Uterus (tissue), 4 donors: Measurements from ENCODE around the gene GLT6D1. TPM values are rescaled to one million over a fixed set of nuclear protein-coding genes. Genes with fewer than 3 reads are reported as not detected.

Source experiments
- DNase-seq, 2 donors: peaks; one replicate each; pipeline ENCODE4 v3.0.0-alpha.2; 2019 to 2020
- H3K27ac ChIP-seq, 2 donors: fragments of 200-600 bp; sonication (generic); 1 replicate in 1 of 2; 2 replicates in 1 of 2; pipeline ENCODE4 v1.5.1; 2016 to 2018
- H3K27me3 ChIP-seq, 2 donors: fragments of 200-600 bp; sonication (generic); one replicate each; pipeline ENCODE4 v1.5.1; 2018 to 2019; ENCODE audit warnings: control low read depth in 1 of 2
- H3K36me3 ChIP-seq, 2 donors: fragments of 200-600 bp; sonication (generic); one replicate each; pipeline ENCODE4 v1.5.1; 2019; ENCODE audit warnings: control low read depth in 1 of 2
- H3K4me1 ChIP-seq, 2 donors: fragments of 200-600 bp; sonication (generic); one replicate each; pipeline ENCODE4 v1.5.1; 2018 to 2019; ENCODE audit warnings: control low read depth in 1 of 2
- H3K4me3 ChIP-seq, 2 donors: fragments of 200-600 bp; sonication (generic); 1 replicate in 1 of 2; 2 replicates in 1 of 2; pipeline ENCODE4 v1.5.1; 2018 to 2019; ENCODE audit warnings: mild to moderate bottlenecking in 1 of 2
- H3K9me3 ChIP-seq, 2 donors: fragments of 200-600 bp; sonication (generic); one replicate each; pipeline ENCODE4 v1.5.1; 2019; ENCODE audit warnings: control low read depth in 1 of 2
- CTCF ChIP-seq, 4 experiments: fragments of 200-600 bp in 2 of 4; fragments of 450-650 bp in 2 of 4; sonication (generic) in 2 of 4; IDR thresholded peaks; one replicate each; pipeline ENCODE4 v1.5.1; 2016 to 2019; ENCODE audit warnings: antibody characterized with exemption in 4 of 4, mild to moderate bottlenecking in 2 of 4, moderate library complexity in 1 of 4
- POLR2A ChIP-seq, 2 donors: fragments of 450-650 bp; IDR thresholded peaks; one replicate each; pipeline ENCODE4 v1.6.1; 2016; ENCODE audit warnings: antibody characterized with exemption in 2 of 2, mild to moderate bottlenecking in 1 of 2, moderate library complexity in 1 of 2
- intact Hi-C: fragments of 100-400 bp; cut with DNase I; formaldehyde crosslinking; loops from one replicate; pipeline ENCODE4 v1.15.1; 2023; ENCODE audit warnings: low total_unique reads
- total RNA-seq, 4 donors: library from RNA; depleted of rRNA in 3 of 4; stranded (reverse); fragments of >200 nt in 3 of 4; gene quantifications; one replicate each; pipeline versions ENCODE4 v1.1.0 to v1.2.4, GENCODE V29; 2014 to 2023
- donor health status: DM: yes; HTN: yes; CAD: no.

The GLT6D1 gene
- total RNA-seq, 4 donors from 2014 or later = not detected

- H3K27ac ChIP-seq = no peak overlapping the region
- intact Hi-C loops = no loop called here
- H3K4me3 ChIP-seq = no peak overlapping the region
- no peaks in the 10 kb centered on the region for H3K4me1 ChIP-seq
- no peaks in the 10 kb centered on the region for H3K27me3 ChIP-seq
- H3K9me3 ChIP-seq = no peaks in the 10 kb centered on the region
- no peaks in the 10 kb centered on the region for H3K36me3 ChIP-seq
- no peak for DNase-seq
- TF ChIP-seq POLR2A (IDR thresholded peaks at IDR 0.05) (no peak), CTCF (IDR thresholded peaks at IDR 0.05) (no peak)
These were observed 27.5 kb downstream of the GLT6D1 start for GRCh38 chr9:135611875-135612209.

- no peak overlapping the region for H3K27ac ChIP-seq
- no peak for TF ChIP-seq CTCF (IDR thresholded peaks at IDR 0.05)
- no peak for TF ChIP-seq POLR2A (IDR thresholded peaks at IDR 0.05)
- no peaks in the 10 kb centered on the region for H3K9me3 ChIP-seq
- DNase-seq = no peak
- intact Hi-C loops = no loop called here
- no peaks in the 10 kb centered on the region for H3K4me1 ChIP-seq
- H3K27me3 ChIP-seq = no peaks in the 10 kb centered on the region
- no peaks in the 10 kb centered on the region for H3K36me3 ChIP-seq
- H3K4me3 ChIP-seq = no peak overlapping the region
These were observed 28.0 kb downstream of the GLT6D1 start for GRCh38 chr9:135611142-135611874.

- no peak overlapping the region for H3K4me3 ChIP-seq
- DNase-seq = no peak
- TF ChIP-seq CTCF (IDR thresholded peaks at IDR 0.05) (no peak), POLR2A (IDR thresholded peaks at IDR 0.05) (no peak)
- H3K27me3 ChIP-seq = no peaks in the 10 kb centered on the region
- H3K36me3 ChIP-seq = no peaks in the 10 kb centered on the region
- H3K9me3 ChIP-seq = no peaks in the 10 kb centered on the region
- no peaks in the 10 kb centered on the region for H3K4me1 ChIP-seq
- intact Hi-C loops = no loop called here
- no peak overlapping the region for H3K27ac ChIP-seq
These were observed 28.8 kb downstream of the GLT6D1 start for GRCh38 chr9:135610290-135611141.

- Histone ChIP-seq H3K36me3 (no peaks in the 10 kb centered on the region), H3K27ac (no peak overlapping the region), H3K4me3 (no peak overlapping the region), H3K27me3 (no peaks in the 10 kb centered on the region), H3K9me3 (no peaks in the 10 kb centered on the region), H3K4me1 (no peaks in the 10 kb centered on the region)
- no peak for TF ChIP-seq CTCF (IDR thresholded peaks at IDR 0.05)
- TF ChIP-seq POLR2A (IDR thresholded peaks at IDR 0.05) = no peak
- DNase-seq = no peak
- intact Hi-C loops = no loop called here
These were observed 29.9 kb downstream of the GLT6D1 start for GRCh38 chr9:135609366-135609955.

- H3K27me3 ChIP-seq = no peaks in the 10 kb centered on the region
- no peaks in the 10 kb centered on the region for H3K9me3 ChIP-seq
- intact Hi-C loops = no loop called here
- no peak for TF ChIP-seq CTCF (IDR thresholded peaks at IDR 0.05)
- TF ChIP-seq POLR2A (IDR thresholded peaks at IDR 0.05) = no peak
- no peak overlapping the region for H3K4me3 ChIP-seq
- no peak for DNase-seq
- H3K36me3 ChIP-seq = no peaks in the 10 kb centered on the region
- no peaks in the 10 kb centered on the region for H3K4me1 ChIP-seq
- H3K27ac ChIP-seq = no peak overlapping the region
These were observed 30.4 kb downstream of the GLT6D1 start for GRCh38 chr9:135608999-135609317.
